GM23338 (cell line): ENCODE measurements around the gene SLC38A10.

Source experiments
- POLR2AphosphoS5 ChIP-seq: IDR thresholded peaks from 2 replicates; pipeline ENCODE4 v1.6.1; 2016; ENCODE audit warnings: antibody characterized with exemption, low read depth
- TF ChIP-seq, protein P1 (sequence below), 2 experiments: fragments of 200-600 bp in 1 of 2; sonication (generic) in 1 of 2; conservative IDR thresholded peaks; 2 replicates each; pipeline versions ENCODE4 v1.5.1 to v1.6.1; 2016 to 2017; ENCODE audit warnings: antibody characterized with exemption in 2 of 2, low read depth in 2 of 2, mild to moderate bottlenecking in 2 of 2, moderate library complexity in 1 of 2

DNA sequence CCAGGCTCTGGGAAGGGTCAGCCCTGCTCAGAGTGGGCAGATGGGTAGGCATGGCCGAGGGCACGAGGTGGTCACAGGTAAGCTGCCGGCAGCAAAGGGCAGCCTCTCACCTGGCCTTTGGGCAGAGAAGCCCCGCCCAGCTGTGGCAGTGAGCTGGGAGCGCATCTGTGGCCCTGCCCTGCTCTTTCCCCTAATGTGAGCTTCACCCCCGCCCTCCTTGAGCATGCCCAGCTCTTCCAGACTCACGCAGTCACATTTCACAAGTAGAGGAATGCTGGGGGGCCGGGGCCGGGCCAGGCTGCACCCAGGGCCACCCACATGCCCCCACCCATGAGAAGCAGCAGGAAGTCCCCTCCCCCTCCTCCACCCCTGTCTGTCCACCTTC, 40.7 kb upstream of the SLC38A10 start:
- TF ChIP-seq, protein P1, sequence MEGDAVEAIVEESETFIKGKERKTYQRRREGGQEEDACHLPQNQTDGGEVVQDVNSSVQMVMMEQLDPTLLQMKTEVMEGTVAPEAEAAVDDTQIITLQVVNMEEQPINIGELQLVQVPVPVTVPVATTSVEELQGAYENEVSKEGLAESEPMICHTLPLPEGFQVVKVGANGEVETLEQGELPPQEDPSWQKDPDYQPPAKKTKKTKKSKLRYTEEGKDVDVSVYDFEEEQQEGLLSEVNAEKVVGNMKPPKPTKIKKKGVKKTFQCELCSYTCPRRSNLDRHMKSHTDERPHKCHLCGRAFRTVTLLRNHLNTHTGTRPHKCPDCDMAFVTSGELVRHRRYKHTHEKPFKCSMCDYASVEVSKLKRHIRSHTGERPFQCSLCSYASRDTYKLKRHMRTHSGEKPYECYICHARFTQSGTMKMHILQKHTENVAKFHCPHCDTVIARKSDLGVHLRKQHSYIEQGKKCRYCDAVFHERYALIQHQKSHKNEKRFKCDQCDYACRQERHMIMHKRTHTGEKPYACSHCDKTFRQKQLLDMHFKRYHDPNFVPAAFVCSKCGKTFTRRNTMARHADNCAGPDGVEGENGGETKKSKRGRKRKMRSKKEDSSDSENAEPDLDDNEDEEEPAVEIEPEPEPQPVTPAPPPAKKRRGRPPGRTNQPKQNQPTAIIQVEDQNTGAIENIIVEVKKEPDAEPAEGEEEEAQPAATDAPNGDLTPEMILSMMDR (conservative IDR thresholded peaks at IDR 0.05; ENCODE audit: low read depth in 2 of 2): no peak
- TF ChIP-seq POLR2AphosphoS5: no peak
